Neural cell (in vitro differentiated cells): Measurements from ENCODE around the gene CCL8. TPM values are rescaled to one million over a fixed set of nuclear protein-coding genes. Genes with fewer than 3 reads are reported as not detected.

Source experiments
- H2AFZ ChIP-seq: fragments of 200-600, 300-800 bp; sonication (generic), shearing (Covaris generic); 2 replicates; pipeline ENCODE4 v1.6.0; 2014; ENCODE audit warnings: low read depth, mild to moderate bottlenecking, antibody characterized with exemption, low read length, moderate library complexity
- H3F3A ChIP-seq: fragments of 200-600 bp; shearing (Covaris generic); 2 replicates; pipeline ENCODE4 v1.6.1; 2016; ENCODE audit warnings: mild to moderate bottlenecking, moderate library complexity, mixed read lengths, antibody characterized with exemption, low read length; ENCODE audit not compliant: insufficient read depth, poor library complexity, severe bottlenecking
- H3K27ac ChIP-seq: fragments of 200-600, 300-800 bp; sonication (generic), shearing (Covaris generic); 2 replicates; pipeline ENCODE4 v1.5.1; 2014; ENCODE audit warnings: mild to moderate bottlenecking, low read length, moderate library complexity
- H3K27me3 ChIP-seq: fragments of 300-800, 200-600 bp; sonication (generic), shearing (Covaris generic); 2 replicates; pipeline ENCODE4 v1.6.0; 2014; ENCODE audit warnings: mild to moderate bottlenecking, low read depth, low read length, moderate library complexity; ENCODE audit not compliant: insufficient read depth
- H3K36me3 ChIP-seq: fragments of 300-800, 200-600 bp; sonication (generic), shearing (Covaris generic); 2 replicates; pipeline ENCODE4 v1.5.1; 2014; ENCODE audit warnings: mild to moderate bottlenecking, antibody characterized with exemption, low read length, moderate library complexity; ENCODE audit not compliant: insufficient read depth
- H3K4me2 ChIP-seq: fragments of 300-800, 200-600 bp; sonication (generic), shearing (Covaris generic); 2 replicates; pipeline ENCODE4 v1.6.0; 2014; ENCODE audit warnings: mild to moderate bottlenecking, low read length
- H3K4me3 ChIP-seq: fragments of 300-800, 200-600 bp; sonication (generic), shearing (Covaris generic); 2 replicates; pipeline ENCODE4 v1.5.1; 2014; ENCODE audit warnings: mild to moderate bottlenecking, low read length, moderate library complexity
- H3K79me2 ChIP-seq: fragments of 200-600 bp; shearing (Covaris generic); replicated peaks from 2 replicates; pipeline ENCODE4 v1.6.0; 2014; ENCODE audit warnings: mild to moderate bottlenecking, low read length, moderate library complexity; ENCODE audit not compliant: insufficient read depth
- H3K9ac ChIP-seq: fragments of 300-800, 200-600 bp; sonication (generic), shearing (Covaris generic); 2 replicates; pipeline ENCODE4 v1.6.1; 2016; ENCODE audit warnings: mild to moderate bottlenecking, low read length, mixed read lengths
- H3K9me2 ChIP-seq: fragments of 200-600 bp; shearing (Covaris generic); 2 replicates; pipeline ENCODE4 v1.6.1; 2016; ENCODE audit warnings: mild to moderate bottlenecking, low read length, mixed read lengths; ENCODE audit not compliant: insufficient read depth
- H3K9me3 ChIP-seq: fragments of 200-600, 300-800 bp; sonication (generic), shearing (Covaris generic); 2 replicates; pipeline ENCODE4 v1.6.1; 2016; ENCODE audit warnings: mild to moderate bottlenecking, mixed run types, low read length, moderate library complexity, mixed read lengths
- H4K20me1 ChIP-seq: fragments of 200-600 bp; shearing (Covaris generic); 2 replicates; pipeline ENCODE4 v1.6.1; 2016; ENCODE audit warnings: mild to moderate bottlenecking, mixed run types; ENCODE audit not compliant: insufficient read depth
- EP300 ChIP-seq: fragments of 450-650 bp; conservative IDR thresholded peaks from 2 replicates; pipeline ENCODE4 v1.6.1; 2014; ENCODE audit warnings: antibody characterized with exemption, mild to moderate bottlenecking, moderate library complexity; ENCODE audit not compliant: poor library complexity, severe bottlenecking
- EZH2 ChIP-seq: fragments of 200-600, 300-800 bp; shearing (Covaris generic), sonication (generic); IDR thresholded peaks from 2 replicates; pipeline ENCODE4 v1.6.1; 2014; ENCODE audit warnings: antibody characterized with exemption, low read length, borderline replicate concordance, mild to moderate bottlenecking; ENCODE audit not compliant: insufficient read depth, poor library complexity, severe bottlenecking
- MXI1 ChIP-seq: fragments of 450-650 bp; conservative IDR thresholded peaks from 2 replicates; pipeline ENCODE4 v1.6.1; 2014; ENCODE audit warnings: antibody characterized with exemption, mild to moderate bottlenecking; ENCODE audit not compliant: poor library complexity, severe bottlenecking
- POLR2AphosphoS5 ChIP-seq: IDR thresholded peaks from 2 replicates; pipeline ENCODE4 v1.6.1; 2012
- RAD21 ChIP-seq: fragments of 450-650 bp; conservative IDR thresholded peaks from 2 replicates; pipeline ENCODE4 v1.6.1; 2014; ENCODE audit warnings: antibody characterized with exemption, mild to moderate bottlenecking, moderate library complexity
- REST ChIP-seq: IDR thresholded peaks from 2 replicates; pipeline ENCODE4 v1.6.1; 2012; ENCODE audit warnings: borderline replicate concordance
- SMC3 ChIP-seq: fragments of 450-650 bp; conservative IDR thresholded peaks from 2 replicates; pipeline ENCODE4 v1.6.1; 2014; ENCODE audit warnings: antibody characterized with exemption, mild to moderate bottlenecking, moderate library complexity; ENCODE audit not compliant: poor library complexity
- TAF1 ChIP-seq: IDR thresholded peaks from 2 replicates; pipeline ENCODE4 v1.6.1; 2012; ENCODE audit warnings: low read depth
- polyA plus RNA-seq: library from polyadenylated mRNA; depleted of rRNA; stranded (reverse); fragments of >200 nt; gene quantifications from 2 replicates; pipeline ENCODE4 v1.2.3, GENCODE V29; 2014
- TF ChIP-seq, protein P1 (sequence below): fragments of 450-650 bp; IDR thresholded peaks from 2 replicates; pipeline ENCODE4 v1.5.1; 2014; ENCODE audit warnings: antibody characterized with exemption, mild to moderate bottlenecking, moderate library complexity; ENCODE audit not compliant: poor library complexity, severe bottlenecking

Gene CCL8
- polyA plus RNA-seq, 1 donor from 2014 or later: not detected

GRCh38 chr17:34352191-34352590 lies 33.0 kb downstream of the CCL8 start:
- Histone ChIP-seq H3K36me3 (no peaks in the 10 kb centered on the region), H3K27ac (no peak overlapping the region), H3K27me3 (no peaks in the 10 kb centered on the region), H4K20me1 (no peaks in the 10 kb centered on the region), H3K4me2 (no peak overlapping the region), H2AFZ (no peak overlapping the region), H3K9me3 (no peaks in the 10 kb centered on the region), H3K9me2 (no peaks in the 10 kb centered on the region), H3K9ac (no peak overlapping the region), H3K4me3 (no peak overlapping the region), H3F3A (no peaks in the 10 kb centered on the region), H3K79me2 (no peaks in the 10 kb centered on the region)
- TF ChIP-seq SMC3 (no peak), EZH2 (no peak), MXI1 (no peak), RAD21 (no peak), POLR2AphosphoS5 (no peak)

- Histone ChIP-seq H3F3A (no peaks in the 10 kb centered on the region), H3K36me3 (no peaks in the 10 kb centered on the region), H3K27ac (no peak overlapping the region), H3K4me3 (no peak overlapping the region), H3K27me3 (no peaks in the 10 kb centered on the region), H2AFZ (no peak overlapping the region), H3K9ac (no peak overlapping the region), H4K20me1 (no peaks in the 10 kb centered on the region), H3K4me2 (no peak overlapping the region), H3K9me3 (no peaks in the 10 kb centered on the region), H3K9me2 (no peaks in the 10 kb centered on the region), H3K79me2 (no peaks in the 10 kb centered on the region)
- TF ChIP-seq SMC3 (no peak), RAD21 (no peak), TAF1 (no peak), REST (no peak), MXI1 (no peak), EP300 (no peak), POLR2AphosphoS5 (no peak), EZH2 (no peak)
- TF ChIP-seq, protein P1, sequence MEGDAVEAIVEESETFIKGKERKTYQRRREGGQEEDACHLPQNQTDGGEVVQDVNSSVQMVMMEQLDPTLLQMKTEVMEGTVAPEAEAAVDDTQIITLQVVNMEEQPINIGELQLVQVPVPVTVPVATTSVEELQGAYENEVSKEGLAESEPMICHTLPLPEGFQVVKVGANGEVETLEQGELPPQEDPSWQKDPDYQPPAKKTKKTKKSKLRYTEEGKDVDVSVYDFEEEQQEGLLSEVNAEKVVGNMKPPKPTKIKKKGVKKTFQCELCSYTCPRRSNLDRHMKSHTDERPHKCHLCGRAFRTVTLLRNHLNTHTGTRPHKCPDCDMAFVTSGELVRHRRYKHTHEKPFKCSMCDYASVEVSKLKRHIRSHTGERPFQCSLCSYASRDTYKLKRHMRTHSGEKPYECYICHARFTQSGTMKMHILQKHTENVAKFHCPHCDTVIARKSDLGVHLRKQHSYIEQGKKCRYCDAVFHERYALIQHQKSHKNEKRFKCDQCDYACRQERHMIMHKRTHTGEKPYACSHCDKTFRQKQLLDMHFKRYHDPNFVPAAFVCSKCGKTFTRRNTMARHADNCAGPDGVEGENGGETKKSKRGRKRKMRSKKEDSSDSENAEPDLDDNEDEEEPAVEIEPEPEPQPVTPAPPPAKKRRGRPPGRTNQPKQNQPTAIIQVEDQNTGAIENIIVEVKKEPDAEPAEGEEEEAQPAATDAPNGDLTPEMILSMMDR: no peak
Measured at GRCh38 chr17:34354637-34355036, 35.4 kb downstream of the CCL8 start.

DNA sequence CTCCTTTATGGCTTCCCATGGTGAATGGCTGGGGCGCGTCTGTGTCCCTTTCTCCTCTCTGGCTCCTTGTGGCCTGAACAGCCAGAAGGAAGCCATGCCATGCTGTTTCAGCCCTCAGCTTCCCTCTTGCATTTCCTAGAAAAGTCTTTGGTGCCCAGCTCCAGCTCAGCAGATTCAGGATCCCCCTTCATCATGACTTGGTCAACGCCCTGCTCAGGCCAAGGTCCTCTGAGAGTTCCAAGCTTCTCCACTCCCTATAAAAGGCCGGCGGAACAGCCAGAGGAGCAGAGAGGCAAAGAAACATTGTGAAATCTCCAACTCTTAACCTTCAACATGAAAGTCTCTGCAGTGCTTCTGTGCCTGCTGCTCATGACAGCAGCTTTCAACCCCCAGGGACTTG lies 37.0 kb downstream of the CCL8 start, which contains the start of gene CCL13:
TSS of gene CCL13 (plus strand) at position 287 of the 400 bp plus-strand sequence. CDS start at position 334, 47 bp downstream.
- TF ChIP-seq EZH2 (no peak), EP300 (no peak), POLR2AphosphoS5 (no peak), TAF1 (no peak), SMC3 (no peak)
- TF ChIP-seq, protein P1: no peak
- Histone ChIP-seq H4K20me1 (no peaks in the 10 kb centered on the region), H3K9me3 (no peaks in the 10 kb centered on the region), H2AFZ (no peak within 1 kb of the TSS), H3K36me3 (no peaks in the 10 kb centered on the region), H3K79me2 (no peaks in the 10 kb centered on the region), H3K4me2 (no peak within 1 kb of the TSS), H3K27ac (no peak within 1 kb of the TSS), H3F3A (no peaks in the 10 kb centered on the region), H3K9me2 (no peaks in the 10 kb centered on the region), H3K4me3 (no peak within 1 kb of the TSS), H3K27me3 (no peaks in the 10 kb centered on the region), H3K9ac (no peak within 1 kb of the TSS)
